H1 (cell line): ENCODE results near the gene FTCDNL1. TPM values are rescaled to one million over a fixed set of nuclear protein-coding genes. Genes with fewer than 3 reads are reported as not detected.

ENCODE experiments used
- CTCF ChIA-PET: fragments of 300-600 bp; sonication (Branson Sonifier 250); formaldehyde crosslinking; loops from one replicate; lab custom pipeline; 2021; ENCODE audit not compliant: partially characterized antibody; lab: Charles Lee
- POLR2A ChIA-PET: fragments of 300-600 bp; sonication (Branson Sonifier 250); formaldehyde crosslinking; loops from one replicate; lab custom pipeline; 2021; ENCODE audit warnings: inconsistent platforms; ENCODE audit not compliant: partially characterized antibody; lab: Charles Lee
- DNase-seq, 2 experiments: peaks; one replicate each; pipeline versions ENCODE4 v3.0.0 to v3.0.0-alpha.2; 2010 to 2022; ENCODE audit warnings: low spot score in 2 of 2, low read depth in 1 of 2, mixed read lengths in 1 of 2
- FAIRE-seq: peaks from 2 replicates; lab custom pipeline; 2011; peaks lifted over from hg19 to GRCh38; lab: Jason Lieb, UNC
- H2AFZ ChIP-seq: 2 replicates; pipeline ENCODE4 v1.8.1; 2012; ENCODE audit warnings: low read length, inconsistent platforms
- H2AK5ac ChIP-seq: 2 replicates; pipeline ENCODE4 v1.6.1; 2013; ENCODE audit warnings: low read depth, low read length
- H2BK120ac ChIP-seq: replicated peaks from 2 replicates; pipeline ENCODE3; 2013; ENCODE audit warnings: low read depth, low read length, inconsistent platforms
- H2BK12ac ChIP-seq: 2 replicates; pipeline ENCODE4 v1.6.1; 2013; ENCODE audit warnings: low read depth, low read length
- H2BK15ac ChIP-seq: 2 replicates; pipeline ENCODE4 v1.6.1; 2013; ENCODE audit warnings: low read length
- H2BK20ac ChIP-seq: 2 replicates; pipeline ENCODE4 v1.6.1; 2013; ENCODE audit warnings: low read length
- H2BK5ac ChIP-seq: 2 replicates; pipeline ENCODE4 v1.6.1; 2013; ENCODE audit warnings: low read depth, low read length
- H3K14ac ChIP-seq: 2 replicates; pipeline ENCODE4 v1.6.1; 2013; ENCODE audit warnings: inconsistent platforms; ENCODE audit not compliant: insufficient read length
- H3K18ac ChIP-seq: 2 replicates; pipeline ENCODE4 v1.6.1; 2013; ENCODE audit warnings: low read length; ENCODE audit errors: extremely low read depth
- H3K23ac ChIP-seq: 2 replicates; pipeline ENCODE4 v1.6.1; 2013; ENCODE audit warnings: inconsistent platforms; ENCODE audit not compliant: insufficient read length
- H3K23me2 ChIP-seq: 2 replicates; pipeline ENCODE4 v1.6.1; 2013; ENCODE audit warnings: low read depth, low read length
- H3K27ac ChIP-seq: 2 replicates; pipeline ENCODE4 v1.6.1; 2011; ENCODE audit warnings: low read depth, low read length, inconsistent platforms
- H3K27me3 ChIP-seq, 4 experiments: replicated peaks in 1 of 4; 1 replicate in 1 of 4; 2 replicates in 3 of 4; pipeline versions ENCODE4 v1.6.1 to v1.8.1; 2011 to 2013; ENCODE audit warnings: low read length in 3 of 4, mild to moderate bottlenecking in 3 of 4, inconsistent platforms in 2 of 4, mixed read lengths in 2 of 4, moderate library complexity in 1 of 4; ENCODE audit not compliant: control insufficient read depth in 3 of 4, insufficient read depth in 3 of 4; ENCODE audit errors: extremely low read depth in 1 of 4
- H3K36me3 ChIP-seq, 4 experiments: 2 replicates each; pipeline versions ENCODE4 v1.6.1 to v1.8.1; 2011 to 2013; ENCODE audit warnings: mild to moderate bottlenecking in 4 of 4, low read length in 3 of 4, moderate library complexity in 2 of 4, control low read depth in 1 of 4, inconsistent platforms in 1 of 4; ENCODE audit not compliant: insufficient read depth in 4 of 4, control insufficient read depth in 2 of 4
- H3K4ac ChIP-seq: replicated peaks from 2 replicates; pipeline ENCODE3; 2013; ENCODE audit warnings: low read length, low read depth, mixed read lengths, inconsistent platforms; ENCODE audit not compliant: insufficient read length
- H3K4me1 ChIP-seq, 4 experiments: replicated peaks in 1 of 4; 1 replicate in 1 of 4; 2 replicates in 3 of 4; pipeline versions ENCODE4 v1.6.1 to v1.8.1; 2011 to 2013; ENCODE audit warnings: low read length in 3 of 4, inconsistent platforms in 2 of 4, mixed read lengths in 1 of 4; ENCODE audit not compliant: insufficient read depth in 4 of 4, control insufficient read depth in 3 of 4
- H3K4me2 ChIP-seq, 2 experiments: 2 replicates each; pipeline versions ENCODE4 v1.6.1 to v1.8.1; 2011 to 2013; ENCODE audit warnings: low read depth in 2 of 2, low read length in 2 of 2, control low read depth in 1 of 2, inconsistent platforms in 1 of 2, mild to moderate bottlenecking in 1 of 2; ENCODE audit not compliant: insufficient read depth in 1 of 2
- H3K4me3 ChIP-seq, 4 experiments: fragments of 200-600, 300-600 bp in 1 of 4; sonication (generic), shearing (Covaris generic), sonication (Bioruptor Twin) in 1 of 4; 2 replicates each; pipeline versions ENCODE4 v1.5.1 to v1.8.1; 2011 to 2016; ENCODE audit warnings: low read length in 4 of 4, low read depth in 3 of 4, control low read depth in 2 of 4, inconsistent platforms in 2 of 4, mild to moderate bottlenecking in 2 of 4, mixed read lengths in 1 of 4, moderate library complexity in 1 of 4; ENCODE audit not compliant: insufficient read depth in 2 of 4; ENCODE audit errors: extremely low read depth in 1 of 4
- H3K56ac ChIP-seq: replicated peaks from 2 replicates; pipeline ENCODE3; 2013; ENCODE audit warnings: low read depth, mild to moderate bottlenecking, mixed read lengths, low read length, inconsistent platforms; ENCODE audit not compliant: insufficient read length
- H3K79me1 ChIP-seq: 2 replicates; pipeline ENCODE4 v1.6.1; 2013; ENCODE audit warnings: low read depth, low read length, control low read depth
- H3K79me2 ChIP-seq, 2 experiments: 2 replicates each; pipeline versions ENCODE4 v1.6.1 to v1.8.1; 2012 to 2013; ENCODE audit warnings: low read length in 2 of 2, mild to moderate bottlenecking in 2 of 2, inconsistent platforms in 1 of 2; ENCODE audit not compliant: insufficient read depth in 2 of 2, control insufficient read depth in 1 of 2
- H3K9ac ChIP-seq, 4 experiments: replicated peaks in 1 of 4; 1 replicate in 1 of 4; 2 replicates in 3 of 4; pipeline versions ENCODE4 v1.6.1 to v1.8.1; 2011 to 2013; ENCODE audit warnings: low read depth in 3 of 4, low read length in 3 of 4, control low read depth in 2 of 4, mild to moderate bottlenecking in 2 of 4, moderate library complexity in 2 of 4, inconsistent platforms in 1 of 4; ENCODE audit errors: extremely low read depth in 1 of 4
- H3K9me3 ChIP-seq, 2 experiments: 2 replicates each; pipeline versions ENCODE4 v1.6.1 to v1.8.1; 2012 to 2013; ENCODE audit warnings: mild to moderate bottlenecking in 2 of 2, moderate library complexity in 2 of 2, control low read depth in 1 of 2, inconsistent platforms in 1 of 2, low read depth in 1 of 2, low read length in 1 of 2, mixed read lengths in 1 of 2; ENCODE audit not compliant: insufficient read depth in 2 of 2
- H4K20me1 ChIP-seq, 2 experiments: replicated peaks in 1 of 2; 2 replicates each; pipeline versions ENCODE3 to v1.8.1; 2011 to 2013; ENCODE audit warnings: inconsistent platforms in 2 of 2, low read length in 2 of 2, mild to moderate bottlenecking in 1 of 2; ENCODE audit not compliant: insufficient read depth in 2 of 2, control insufficient read depth in 1 of 2
- H4K5ac ChIP-seq: 2 replicates; pipeline ENCODE4 v1.6.1; 2013; ENCODE audit warnings: low read length, low read depth, mixed read lengths, inconsistent platforms; ENCODE audit not compliant: insufficient read length
- H4K8ac ChIP-seq: 2 replicates; pipeline ENCODE4 v1.8.0; 2013; ENCODE audit warnings: mild to moderate bottlenecking, moderate library complexity, low read length, inconsistent platforms; ENCODE audit not compliant: insufficient read depth; ENCODE audit errors: extremely low read depth
- H4K91ac ChIP-seq: replicated peaks from 2 replicates; pipeline ENCODE3; 2013; ENCODE audit warnings: low read length, mixed read lengths, inconsistent platforms; ENCODE audit not compliant: insufficient read length
- CREB1 ChIP-seq: IDR thresholded peaks from 2 replicates; pipeline ENCODE4 v1.6.1; 2012; ENCODE audit warnings: inconsistent platforms
- EP300 ChIP-seq, 2 experiments: IDR thresholded peaks; 1 replicate in 1 of 2; 2 replicates in 1 of 2; pipeline ENCODE4 v1.6.1; 2011 to 2012; ENCODE audit warnings: low read depth in 2 of 2, low read length in 2 of 2, mild to moderate bottlenecking in 2 of 2, borderline replicate concordance in 1 of 2, inconsistent platforms in 1 of 2, moderate library complexity in 1 of 2
- GABPA ChIP-seq: IDR thresholded peaks from 2 replicates; pipeline ENCODE4 v1.6.1; 2011; ENCODE audit warnings: mild to moderate bottlenecking, low read length, moderate library complexity, borderline replicate concordance; ENCODE audit not compliant: insufficient read depth
- HDAC2 ChIP-seq, 2 experiments: fragments of 300-600 bp in 1 of 2; sonication (generic) in 1 of 2; IDR thresholded peaks; 2 replicates each; pipeline ENCODE4 v1.6.1; 2011 to 2012; ENCODE audit warnings: low read depth in 2 of 2, low read length in 2 of 2, mild to moderate bottlenecking in 2 of 2, moderate library complexity in 2 of 2, borderline replicate concordance in 1 of 2, inconsistent platforms in 1 of 2
- HDAC6 ChIP-seq: IDR thresholded peaks from one replicate; pipeline ENCODE4 v1.7.1; 2012; ENCODE audit warnings: low read depth, mild to moderate bottlenecking, inconsistent platforms, low read length, moderate library complexity
- JUN ChIP-seq: IDR thresholded peaks from 2 replicates; pipeline ENCODE4 v1.6.1; 2011; ENCODE audit warnings: low read depth, mild to moderate bottlenecking, improper control_type of control experiment, low read length
- RAD21 ChIP-seq, 2 experiments: IDR thresholded peaks in 1 of 2; conservative IDR thresholded peaks in 1 of 2; 2 replicates each; pipeline ENCODE4 v1.6.1; 2011; ENCODE audit warnings: low read depth in 2 of 2, low read length in 2 of 2, improper control_type of control experiment in 1 of 2, inconsistent platforms in 1 of 2, mild to moderate bottlenecking in 1 of 2, moderate library complexity in 1 of 2
- RBBP5 ChIP-seq: IDR thresholded peaks from 2 replicates; pipeline ENCODE4 v1.7.1; 2012; ENCODE audit warnings: low read depth, mild to moderate bottlenecking, inconsistent platforms, low read length, moderate library complexity, borderline replicate concordance
- SIRT6 ChIP-seq: IDR thresholded peaks from one replicate; pipeline ENCODE4 v1.7.1; 2012; ENCODE audit warnings: low read length, inconsistent platforms
- SP2 ChIP-seq: IDR thresholded peaks from 2 replicates; pipeline ENCODE4 v1.6.1; 2012; ENCODE audit warnings: mild to moderate bottlenecking, low read length, inconsistent platforms
- SRF ChIP-seq: IDR thresholded peaks from 2 replicates; pipeline ENCODE4 v1.6.1; 2011; ENCODE audit warnings: mild to moderate bottlenecking, low read depth, low read length, moderate library complexity
- SUZ12 ChIP-seq: fragments of 200-600 bp; sonication (generic); IDR thresholded peaks from 2 replicates; pipeline ENCODE4 v1.6.1; 2012; ENCODE audit warnings: mild to moderate bottlenecking, inconsistent platforms, low read length, moderate library complexity, mixed read lengths
- TAF7 ChIP-seq: optimal IDR thresholded peaks from 2 replicates; pipeline ENCODE3; 2011; ENCODE audit warnings: low read depth, mild to moderate bottlenecking, inconsistent platforms, low read length, moderate library complexity, borderline replicate concordance
- ZNF274 ChIP-seq: IDR thresholded peaks from 2 replicates; pipeline ENCODE4 v1.7.0; 2012; ENCODE audit warnings: low read length, borderline replicate concordance; ENCODE audit errors: extremely low read depth
- WGBS, 2 experiments: shearing (Covaris generic) in 1 of 2; methylation state at CpG; one replicate each; pipeline versions ENCODE4 v1.1.6 to v1.1.7; 2013 to 2015; ENCODE audit warnings: low lambda C conversion rate in 2 of 2, mixed read lengths in 2 of 2, inconsistent platforms in 1 of 2, low coverage in 1 of 2, missing lambda C conversion rate in 1 of 2; ENCODE audit not compliant: insufficient replicate concordance in 2 of 2, insufficient coverage in 1 of 2, insufficient read length in 1 of 2; ENCODE audit errors: extremely low coverage in 1 of 2, missing lambda C conversion rate in 1 of 2; 5-methylcytosine and 5-hydroxymethylcytosine counted together
- polyA plus RNA-seq, 7 experiments: library from polyadenylated mRNA; depleted of rRNA in 3 of 7; stranded (reverse) in 5 of 7; unstranded in 2 of 7; fragments of >200 nt in 5 of 7; fragments of 200-250 nt in 2 of 7; gene quantifications; 1 replicate in 5 of 7; 2 replicates in 1 of 7; 4 replicates in 1 of 7; pipeline versions ENCODE4 v1.2.1 to v1.2.3, GENCODE V29; 2011 to 2013; ENCODE audit warnings: missing spikeins in 2 of 7, mixed read lengths in 2 of 7
- total RNA-seq: library from RNA; stranded (reverse); fragmentation: NEBNext Ultra II Directional; extraction: Animal tissue kit (Norgen Biotek cat#: 25700); gene quantifications from 2 replicates; pipeline ENCODE4 v1.2.1, GENCODE V29; 2021

FTCDNL1 gene
- total and polyA plus RNA-seq, 2 of the 8 experiments (the other 6 are each of a cell fraction or from before 2014, with no cell fraction given) = 0.41 to 0.97 TPM

DNA sequence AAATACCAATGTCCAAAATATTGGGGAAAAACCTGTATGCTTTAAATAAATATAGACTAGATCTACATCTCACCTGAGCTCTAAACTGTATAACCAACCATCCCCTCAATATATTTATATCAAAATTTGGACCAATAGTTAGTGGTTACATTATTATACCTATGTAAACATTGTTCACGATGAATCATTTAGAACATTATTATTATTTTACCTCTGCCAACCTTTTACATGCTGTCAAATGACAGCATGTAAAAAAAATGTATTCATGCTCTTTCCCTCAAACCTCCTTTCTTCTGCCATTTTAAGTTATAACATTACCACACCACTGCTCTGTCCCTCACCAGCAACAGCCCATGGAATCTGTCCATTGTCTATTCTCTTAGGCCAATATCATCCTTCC, 9.6 kb downstream of the FTCDNL1 start:
- no peak overlapping the region for H3K4me2 ChIP-seq
- H3K23ac ChIP-seq = no peak overlapping the region
- no peak overlapping the region for H4K5ac ChIP-seq
- H3K4me1 ChIP-seq = peaks cover 0 to 3% (median 1%) of the 10 kb centered on the region in 4 experiments; a peak in 3 of 7 replicates
- no peaks in the 10 kb centered on the region for H3K79me2 ChIP-seq
- H3K36me3 ChIP-seq = no peaks in the 10 kb centered on the region; a peak in 1 of 8 replicates
- H4K91ac ChIP-seq = no peak overlapping the region
- no peak overlapping the region for H2BK12ac ChIP-seq
- H2BK120ac ChIP-seq = no peak overlapping the region
- H3K56ac ChIP-seq = no peak overlapping the region
- peak overlapping the region; percentile 57 for H3K4ac ChIP-seq
- no peaks in the 10 kb centered on the region for H4K20me1 ChIP-seq
- no peak overlapping the region for H2BK5ac ChIP-seq
- H3K79me1 ChIP-seq = no peaks in the 10 kb centered on the region
- H3K9ac ChIP-seq = no peak overlapping the region
- H3K18ac ChIP-seq = no peak overlapping the region
- FAIRE-seq (no peak), DNase-seq (no peak)
- H2AK5ac ChIP-seq = no peak overlapping the region
- no peaks in the 10 kb centered on the region for H3K9me3 ChIP-seq
- no peak overlapping the region for H3K27ac ChIP-seq
- no peak overlapping the region for H4K8ac ChIP-seq
- H3K4me3 ChIP-seq = no peak overlapping the region
- ChIA-PET POLR2A (no interaction called here), CTCF (interaction anchor here (0.9 to 1.9 kb wide), 6 partner anchors 11 to 136 kb away, joined by 3 to 6 read pairs (median 5); no protein-coding TSS in a partner anchor)
- peak overlapping the region; percentile 88 for H2BK20ac ChIP-seq
- no peak overlapping the region for H2BK15ac ChIP-seq
- WGBS, 2 experiments = 92% methylated on average over 1 of the region's 1 CpG; no CpG with 5 or more reads in 1 of the 2 experiments
- H3K23me2 ChIP-seq = no peaks in the 10 kb centered on the region
- H2AFZ ChIP-seq = no peak overlapping the region
- no peaks in the 10 kb centered on the region for H3K27me3 ChIP-seq
- no peak overlapping the region for H3K14ac ChIP-seq
- TF ChIP-seq ZNF274 (no peak), RBBP5 (no peak), HDAC6 (no peak), SRF (no peak), EP300 (IDR thresholded peaks at IDR 0.05; ENCODE audit: borderline replicate concordance in 1 of 2, low read depth in 2 of 2, low read length in 2 of 2) (no peak), HDAC2 (IDR thresholded peaks at IDR 0.05; ENCODE audit: borderline replicate concordance in 1 of 2, low read depth in 2 of 2, low read length in 2 of 2) (no peak), SUZ12 (no peak), RAD21 (IDR thresholded peaks at IDR 0.05 in 1 of 2, conservative IDR thresholded peaks at IDR 0.05 in 1 of 2; ENCODE audit: low read depth in 2 of 2, low read length in 2 of 2) (no peak), CREB1 (no peak), JUN (no peak), TAF7 (no peak), SP2 (no peak), GABPA (no peak), SIRT6 (no peak)
